ENCODE measurements around the gene FBXL13.
"Not testable (repeated sequence)": the region's sequence is repeated elsewhere in the genome, so short reads cannot be mapped to it uniquely, and the experiment has no call there.

The FBXL13 gene

DNA sequence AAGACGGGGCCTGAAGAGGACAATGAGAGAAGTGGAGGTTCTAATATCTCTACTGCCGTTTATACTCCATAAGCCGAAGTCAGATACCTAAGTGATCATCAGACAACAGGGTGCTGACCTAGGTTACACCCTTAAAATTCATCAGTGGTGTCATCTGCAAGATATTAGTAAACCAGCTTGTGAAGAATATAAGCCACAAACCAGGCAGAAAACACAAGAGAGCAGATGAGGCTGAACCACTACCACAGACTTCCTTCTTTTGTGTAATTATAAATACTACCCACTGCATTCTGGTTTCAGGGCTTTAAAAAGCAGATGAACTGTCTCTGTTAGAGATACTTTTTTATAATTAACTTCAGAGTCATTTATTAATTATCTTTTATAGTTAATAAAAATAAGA, 230.7 kb downstream of the FBXL13 start:
- DNase-seq: no peak

DNA sequence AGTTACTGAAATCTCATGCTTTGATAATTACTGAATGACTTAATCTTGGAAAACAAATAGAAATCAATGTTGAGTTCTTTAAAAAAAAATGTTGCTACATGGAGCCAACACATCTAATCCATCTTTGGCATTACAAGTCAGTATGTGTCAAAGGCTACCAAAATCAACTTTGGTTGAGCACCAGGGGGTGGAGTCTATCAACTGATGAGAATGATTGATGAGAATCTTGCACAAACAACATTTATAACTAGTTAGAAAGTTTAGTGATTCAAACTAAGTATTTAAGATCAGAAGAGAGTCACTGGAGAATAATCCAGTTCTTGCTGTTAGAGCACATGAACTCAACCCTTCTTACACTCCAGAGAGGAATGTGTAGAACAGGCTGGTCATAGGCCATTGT, 232.3 kb downstream of the FBXL13 start:
- no peak for DNase-seq

DNA sequence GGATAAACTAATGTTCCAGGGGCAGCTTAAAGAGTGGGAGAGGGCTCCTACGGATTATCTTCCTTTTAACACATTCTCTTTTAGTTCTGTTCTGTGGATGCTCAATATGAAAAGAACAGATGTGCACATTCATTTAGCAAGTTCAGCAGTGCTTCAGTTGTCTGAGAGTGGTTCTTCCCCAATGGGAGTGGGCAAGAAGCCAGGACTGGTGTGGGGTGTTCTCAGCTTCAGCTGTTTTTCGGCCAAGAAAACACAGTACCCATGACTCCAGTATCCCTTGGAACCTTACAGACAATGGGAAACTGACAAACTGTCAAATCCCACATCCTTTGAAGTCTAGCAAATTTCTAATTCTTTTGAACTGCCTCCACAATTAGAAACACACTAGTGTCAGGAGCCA, 233.3 kb downstream of the FBXL13 start:
- DNase-seq: no peak

DNA sequence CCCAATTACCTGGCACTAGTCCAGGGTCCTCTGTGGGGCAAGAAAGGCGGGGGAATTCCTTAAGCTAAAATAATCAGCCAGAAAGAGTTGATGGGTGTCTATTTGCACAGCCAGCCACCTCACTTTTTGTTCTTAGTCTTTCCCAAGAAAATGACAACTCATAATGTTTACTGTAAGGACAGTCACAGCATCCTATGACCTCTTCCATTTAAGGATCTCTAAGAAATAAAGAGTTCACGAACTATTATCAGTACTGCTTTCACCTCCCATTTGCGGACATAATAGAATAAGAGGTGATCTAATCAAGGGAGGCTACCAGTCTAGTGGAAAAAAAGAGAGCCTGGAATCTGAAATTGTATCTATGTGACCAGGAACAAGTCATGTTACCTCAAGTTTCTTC, 234.2 kb downstream of the FBXL13 start:
- no peak for DNase-seq

DNA sequence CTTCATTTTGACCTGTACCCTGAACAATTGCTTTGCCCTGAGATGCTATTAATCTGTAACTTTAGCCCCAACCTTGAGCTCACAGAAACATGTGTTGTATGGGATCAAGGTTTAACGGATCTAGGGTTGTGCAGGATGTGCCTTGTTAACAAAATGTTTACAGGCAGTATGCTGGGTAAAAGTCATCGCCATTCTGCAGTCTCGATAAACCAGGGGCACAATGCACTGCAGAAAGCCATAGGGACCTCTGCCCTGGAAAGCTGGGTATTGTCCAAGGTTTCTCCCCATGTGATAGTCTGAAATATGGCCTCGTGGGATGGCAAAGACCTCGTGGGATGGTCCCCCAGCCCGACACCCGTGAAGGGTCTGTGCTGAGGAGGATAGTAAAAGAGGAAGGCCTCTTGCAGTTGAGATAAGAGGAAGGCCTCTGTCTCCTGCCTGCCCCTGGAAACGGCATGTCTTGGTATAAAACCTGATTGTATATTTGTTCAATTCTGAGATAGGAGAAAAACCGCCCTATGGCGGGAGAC, 236.0 kb downstream of the FBXL13 start:
- not testable (repeated sequence) for DNase-seq

DNA sequence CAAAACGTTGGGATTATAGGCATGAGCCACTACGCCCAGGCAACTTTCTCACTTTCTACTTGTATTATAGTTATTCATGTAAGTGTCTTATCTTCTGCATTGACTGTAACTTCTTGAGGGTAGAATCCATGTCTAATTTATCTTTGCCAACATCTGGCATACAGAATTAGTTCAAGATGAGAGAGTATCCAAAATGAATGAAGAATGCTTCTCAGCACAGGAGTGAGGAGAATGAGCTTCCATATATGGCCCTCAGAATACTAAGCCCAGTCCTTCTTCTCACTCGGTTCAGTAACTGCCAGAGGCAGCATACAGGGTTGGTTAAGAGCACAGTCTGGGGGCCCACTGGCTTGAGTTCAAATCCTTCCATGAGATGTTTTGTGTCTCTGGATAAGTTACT, 236.8 kb downstream of the FBXL13 start:
- DNase-seq: no peak

DNA sequence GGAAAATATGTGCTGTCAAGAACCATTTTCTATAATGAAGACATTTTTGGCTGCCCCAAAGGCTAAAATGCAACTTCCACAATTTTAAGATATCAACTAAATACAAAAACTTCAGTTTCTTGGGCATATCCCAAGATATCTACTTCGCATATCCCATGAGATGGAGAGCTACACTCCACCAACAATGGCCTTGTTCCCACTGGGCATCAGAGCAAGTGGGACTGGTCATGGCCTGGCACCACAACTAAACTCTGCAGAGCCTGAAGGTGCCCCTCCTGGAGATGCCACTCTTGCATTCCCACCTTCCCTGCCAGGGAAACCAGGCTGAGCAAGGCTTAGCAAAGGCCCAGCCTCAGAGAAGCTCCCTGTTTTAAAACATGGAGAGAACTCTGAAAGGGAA, 237.6 kb downstream of the FBXL13 start:
- no peak for DNase-seq

DNA sequence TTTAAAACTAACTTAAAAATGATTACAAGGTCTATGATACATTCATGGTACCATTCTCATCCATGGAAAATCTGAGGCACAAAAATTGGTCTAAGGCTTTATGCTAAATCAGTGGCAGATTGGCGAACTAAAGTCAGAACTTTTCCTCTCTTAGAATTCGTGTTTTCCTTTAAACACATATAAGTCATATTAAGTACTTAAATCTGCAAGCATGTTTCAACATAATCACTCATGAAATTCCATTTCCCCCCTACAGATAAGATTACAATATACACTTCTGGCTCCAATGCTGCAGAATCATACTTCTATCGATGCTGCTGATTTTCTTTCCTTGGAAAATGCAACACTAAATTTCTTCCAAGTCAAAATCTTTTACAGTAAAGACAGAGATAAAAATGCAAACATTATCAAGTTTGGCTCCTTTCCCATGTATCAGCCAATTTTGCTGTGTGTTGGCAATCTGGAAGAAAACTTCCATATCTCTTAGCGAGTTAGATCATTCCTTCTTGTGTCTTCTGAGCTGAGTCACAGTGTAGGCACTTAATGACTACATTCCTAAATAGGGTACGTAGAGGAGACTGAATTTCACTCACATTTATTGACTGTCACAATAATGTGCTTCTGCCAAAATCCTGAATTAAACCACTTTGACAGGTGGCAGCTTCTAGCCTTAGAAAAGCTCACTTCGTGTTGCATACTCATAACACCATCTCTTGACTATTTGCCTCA, 238.2 kb downstream of the FBXL13 start:
- peak; percentile 93 for DNase-seq

DNA sequence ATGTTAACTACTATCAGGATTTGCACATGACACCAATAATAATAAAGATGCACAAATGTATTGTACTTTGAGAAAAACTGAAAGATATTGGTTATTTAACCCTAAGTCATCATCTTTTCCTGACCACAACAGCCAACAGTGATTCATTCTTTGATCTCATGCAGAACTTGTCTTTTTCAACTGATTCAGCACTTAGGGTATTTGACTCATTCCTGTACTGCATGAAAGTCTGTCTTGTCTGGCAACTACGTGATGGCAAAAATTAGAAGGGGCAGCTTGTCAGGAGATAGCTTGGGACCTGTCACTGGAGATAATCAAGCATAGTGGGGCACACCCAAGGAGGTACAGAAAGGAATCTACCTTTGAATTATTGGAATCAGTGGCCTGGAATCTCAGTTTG, 239.6 kb downstream of the FBXL13 start:
- DNase-seq: peak; percentile 88

DNA sequence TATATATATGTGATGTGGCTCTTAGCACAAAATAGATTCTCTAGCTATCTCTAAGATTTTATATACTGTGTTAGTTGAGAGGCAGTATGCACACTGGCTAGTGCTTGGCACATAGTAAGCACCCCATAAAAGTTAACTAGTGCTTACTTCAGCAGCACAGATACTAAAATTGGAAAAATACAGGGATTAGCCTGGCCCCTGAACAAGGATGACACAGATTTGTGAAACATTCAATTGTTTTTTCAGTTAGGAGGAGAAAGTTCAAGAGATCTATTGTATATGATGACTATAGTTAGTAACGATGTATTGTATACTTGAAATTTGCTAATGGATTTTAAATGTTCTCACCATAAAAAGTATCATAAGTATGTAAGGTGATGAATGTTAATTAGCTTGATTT, 240.1 kb downstream of the FBXL13 start:
- no peak for DNase-seq

DNA sequence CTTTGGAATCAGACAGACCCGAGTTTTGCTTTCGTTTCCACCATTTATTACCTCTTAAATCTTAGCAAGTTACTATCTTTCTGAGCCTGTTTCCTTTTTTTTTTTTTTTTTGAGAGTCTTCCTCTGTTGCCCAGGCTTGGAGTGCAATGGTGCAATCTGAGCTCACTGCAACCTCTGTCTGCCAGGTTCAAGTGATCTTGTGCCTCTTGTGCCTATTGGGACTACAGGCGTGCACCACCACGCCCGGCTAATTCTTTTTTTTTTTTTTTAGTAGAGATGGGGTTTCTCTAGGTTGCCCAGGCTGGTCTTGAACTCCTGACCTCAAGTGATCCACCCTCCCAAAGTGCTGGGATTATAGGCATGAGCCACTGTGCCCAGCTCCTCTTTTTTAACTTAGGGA, 241.3 kb downstream of the FBXL13 start:
- no peak for DNase-seq

DNA sequence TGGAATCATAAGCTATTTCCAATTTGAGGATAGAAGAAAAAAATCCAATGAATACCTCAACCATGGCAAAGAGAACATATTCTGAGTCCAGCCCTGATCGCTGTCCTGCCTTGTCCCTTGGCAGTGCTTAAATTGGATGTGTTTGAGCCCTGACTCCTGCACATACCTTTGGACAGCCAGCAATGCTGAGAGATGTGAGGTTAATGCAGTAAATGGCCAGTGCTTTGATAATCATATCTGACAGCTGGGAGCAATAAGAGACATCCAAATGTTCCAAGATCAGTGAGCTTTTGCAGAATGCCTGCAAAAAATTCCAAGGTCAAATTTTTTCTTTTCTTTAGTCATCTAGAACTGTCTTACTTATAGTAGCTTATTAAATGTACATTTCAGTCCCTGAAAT, 241.9 kb downstream of the FBXL13 start:
- DNase-seq: no peak

DNA sequence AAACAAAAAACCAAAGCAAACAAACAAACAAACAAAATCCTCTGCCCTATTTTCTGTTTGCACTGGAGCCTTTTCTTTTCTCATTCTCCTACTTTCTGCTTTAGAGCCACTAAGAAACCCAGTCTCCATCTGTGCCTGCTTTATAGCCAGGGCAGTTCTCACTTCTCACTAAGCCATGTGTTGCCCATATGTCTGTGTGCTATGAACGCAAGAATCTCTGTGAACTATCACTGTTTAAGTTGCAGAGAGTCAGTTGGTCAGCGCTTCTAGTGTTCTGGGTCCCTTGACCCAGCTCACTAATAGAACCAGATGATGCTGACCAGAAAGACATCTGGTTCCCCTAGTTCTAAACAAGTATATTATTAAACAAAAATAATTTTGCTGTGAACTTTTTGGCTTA, 244.4 kb downstream of the FBXL13 start:
- peak; percentile 22 for DNase-seq

DNA sequence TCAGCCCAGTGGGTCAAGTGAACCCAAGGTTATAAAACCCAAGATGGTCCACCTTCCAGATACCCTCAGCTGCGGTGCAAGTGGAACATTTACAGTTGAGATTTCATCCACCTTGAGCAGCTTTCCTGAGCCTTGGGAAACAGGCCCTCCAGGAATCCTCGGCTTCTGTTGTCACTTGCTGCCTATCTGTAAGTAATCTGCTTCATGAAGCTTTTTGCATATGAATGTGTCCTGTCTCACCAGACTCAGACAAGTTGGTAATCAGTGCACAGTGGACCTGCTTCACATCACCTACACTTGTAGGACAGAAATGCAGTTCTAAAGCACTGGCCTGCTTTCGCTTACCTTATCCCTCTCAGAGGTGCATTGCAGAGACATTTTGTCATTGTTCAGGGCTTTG, 245.5 kb downstream of the FBXL13 start:
- DNase-seq: no peak

DNA sequence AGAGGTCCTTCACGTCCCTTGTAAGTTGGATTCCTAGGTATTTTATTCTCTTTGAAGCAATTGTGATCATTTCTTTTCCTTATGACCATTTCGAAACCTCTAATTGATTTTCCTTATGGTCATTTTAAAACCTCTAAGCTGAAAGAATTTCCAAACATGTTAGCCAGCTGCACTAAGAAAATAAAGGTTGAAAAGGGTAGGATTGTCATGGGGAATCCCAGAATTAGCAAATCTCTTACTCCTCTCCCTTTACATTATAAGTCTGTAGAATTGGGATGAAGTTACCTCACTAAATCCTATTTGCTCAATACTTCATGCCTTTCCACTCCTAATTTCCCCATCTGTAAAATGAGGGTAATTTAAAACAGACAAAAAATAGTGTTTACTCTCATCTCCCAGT, 246.3 kb downstream of the FBXL13 start:
- DNase-seq: no peak

DNA sequence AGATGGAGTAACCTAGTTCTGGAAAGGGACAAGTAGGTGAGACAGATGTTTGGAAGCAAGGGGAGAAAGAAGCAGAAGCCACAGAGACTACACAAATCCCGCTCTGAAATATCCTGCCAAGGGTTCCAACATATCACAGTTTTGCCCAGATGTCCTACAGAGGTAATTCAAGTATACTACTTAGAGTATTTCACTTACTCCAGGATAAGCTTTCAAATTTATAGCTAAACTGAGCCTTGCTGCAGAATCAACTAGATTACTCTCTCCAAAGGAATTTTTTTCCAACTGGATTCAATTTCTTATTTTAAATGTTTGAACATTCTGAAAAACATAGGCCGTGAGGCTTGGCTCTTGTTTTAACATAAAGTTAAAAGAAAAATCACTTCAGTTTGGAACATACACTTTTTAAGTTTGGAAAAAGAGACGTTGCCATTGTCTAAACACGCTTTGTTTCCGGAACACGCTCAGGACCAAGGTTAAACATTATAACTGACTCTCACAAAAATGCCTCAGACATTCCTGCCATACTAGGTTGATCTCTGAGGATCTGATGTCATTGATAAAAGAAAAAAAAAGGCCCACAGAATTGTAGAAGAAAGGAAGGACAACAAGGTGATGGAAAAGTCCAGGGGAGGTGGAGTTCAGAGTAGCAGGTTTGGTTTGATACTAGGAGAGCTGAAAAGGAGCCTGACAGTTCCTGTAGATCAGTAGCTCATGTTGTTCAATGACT, 251.0 kb downstream of the FBXL13 start:
- peak; percentile 28 for DNase-seq

DNA sequence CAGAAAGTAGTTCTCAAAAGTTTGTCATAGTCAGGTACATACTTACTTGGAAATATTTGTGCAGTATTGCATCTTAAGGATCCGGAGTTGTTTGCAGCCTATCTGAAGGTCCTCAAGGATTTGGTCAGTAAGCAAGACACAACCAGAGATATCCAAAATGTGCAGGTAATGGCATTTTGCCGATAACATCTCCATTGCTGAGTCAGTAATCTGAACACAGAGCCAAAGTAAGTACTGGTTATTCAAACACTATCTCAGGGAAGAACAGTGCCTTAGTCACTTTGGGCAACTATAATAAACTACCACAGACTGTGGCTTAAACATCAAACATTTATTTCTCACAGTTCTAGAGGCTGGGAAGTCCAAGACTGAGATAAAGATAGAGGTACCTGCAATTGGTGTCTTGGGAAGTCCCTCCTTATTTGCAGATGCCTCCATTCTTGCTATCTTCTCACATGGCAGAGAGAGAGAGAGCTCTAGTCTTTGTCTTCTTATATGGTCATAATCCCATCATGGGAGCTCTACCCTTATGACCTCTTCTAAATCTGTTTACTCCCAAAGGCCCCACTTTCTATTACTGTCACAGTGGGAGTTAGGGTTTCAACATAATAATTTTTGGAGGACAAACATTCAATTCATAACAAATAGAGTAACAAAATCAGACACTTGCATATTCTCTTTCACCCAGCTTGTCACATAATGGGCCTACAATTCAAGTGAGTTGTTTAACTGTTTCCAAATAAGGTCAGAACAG, 252.4 kb downstream of the FBXL13 start:
- no peak for DNase-seq

DNA sequence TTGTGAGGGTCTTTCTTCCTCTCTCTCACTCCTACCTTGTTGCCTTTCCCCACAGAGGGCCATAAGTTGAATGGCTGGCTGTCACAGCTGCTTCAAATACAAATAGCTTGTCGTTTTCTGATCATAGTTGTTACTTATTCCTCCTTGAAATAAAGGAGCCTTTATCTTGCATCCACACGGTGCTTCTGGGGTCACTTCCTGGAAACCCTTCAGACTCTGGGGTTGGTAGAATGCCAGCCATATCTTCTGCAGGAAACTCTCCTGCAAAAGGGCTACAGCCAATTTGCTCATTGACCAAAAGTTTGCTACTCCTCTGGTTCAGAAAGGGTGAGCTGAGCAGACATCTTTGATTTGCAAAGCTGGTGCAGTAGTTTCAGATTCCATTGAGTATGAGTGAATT, 255.4 kb downstream of the FBXL13 start:
- no peak for DNase-seq

DNA sequence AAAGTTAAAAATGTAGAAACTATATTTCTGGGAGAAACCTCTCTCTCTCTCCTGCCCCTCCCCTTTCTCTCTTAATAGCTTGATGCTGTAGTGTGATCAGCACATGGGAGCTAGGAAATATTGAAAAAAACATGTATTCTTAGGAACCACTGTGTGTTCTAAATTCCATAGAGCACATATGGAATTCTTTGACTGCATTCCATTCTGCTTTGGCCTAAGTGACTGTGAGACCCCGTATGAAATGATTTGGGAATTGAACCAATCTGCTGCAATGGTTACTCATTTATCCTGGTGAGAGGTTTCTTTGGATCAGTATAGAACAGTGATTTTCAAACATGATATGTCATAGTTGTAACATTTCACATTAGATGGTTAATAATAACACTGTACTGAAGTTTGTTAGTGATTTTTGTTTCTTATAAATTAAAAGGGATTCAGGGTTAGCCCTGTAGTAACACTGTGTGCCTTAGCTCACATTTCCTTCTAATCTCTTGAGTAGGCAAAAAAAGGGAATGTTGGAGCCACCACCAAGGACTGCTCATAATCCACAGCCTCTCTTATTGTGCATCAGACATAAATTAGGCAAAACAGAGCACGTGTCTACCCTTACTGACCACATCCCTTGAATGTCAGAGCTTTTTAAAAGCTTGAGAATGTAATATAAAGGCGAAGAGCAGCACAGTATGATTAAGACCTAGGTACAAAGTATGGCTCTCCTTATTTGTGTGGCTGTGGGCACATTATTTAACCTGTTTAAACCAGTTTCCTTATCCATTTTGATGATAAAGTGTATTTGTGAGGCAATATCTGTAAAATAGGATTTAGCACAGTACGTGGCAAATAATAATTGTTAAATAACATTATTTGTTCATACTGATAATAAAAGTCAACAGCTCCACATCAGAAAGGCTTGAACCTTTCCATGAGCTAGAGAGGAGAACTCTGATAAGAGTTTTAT, 256.7 kb downstream of the FBXL13 start:
- DNase-seq: peak; percentile 54

DNA sequence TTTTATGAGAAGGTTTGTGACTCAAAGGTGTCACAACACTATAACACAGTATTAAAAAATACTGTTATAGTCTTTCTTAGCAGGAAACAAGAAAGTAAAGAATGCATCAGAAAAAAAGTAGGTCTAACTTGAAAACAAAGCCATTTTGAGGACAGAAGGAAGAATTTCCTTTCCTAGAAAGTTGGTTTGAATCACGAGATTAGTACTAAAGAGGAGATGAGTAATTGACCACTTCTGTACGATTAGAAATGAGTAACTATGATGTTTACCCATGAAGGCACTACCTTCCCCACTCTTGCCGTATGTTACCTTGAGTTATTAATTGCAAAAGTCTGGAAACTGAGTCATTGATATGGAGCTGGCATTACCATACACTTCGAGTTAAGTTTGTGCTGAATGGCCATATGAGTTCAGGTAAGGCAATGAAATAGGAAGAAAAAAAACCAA, 260.5 kb downstream of the FBXL13 start:
- peak; percentile 61 for DNase-seq

DNA sequence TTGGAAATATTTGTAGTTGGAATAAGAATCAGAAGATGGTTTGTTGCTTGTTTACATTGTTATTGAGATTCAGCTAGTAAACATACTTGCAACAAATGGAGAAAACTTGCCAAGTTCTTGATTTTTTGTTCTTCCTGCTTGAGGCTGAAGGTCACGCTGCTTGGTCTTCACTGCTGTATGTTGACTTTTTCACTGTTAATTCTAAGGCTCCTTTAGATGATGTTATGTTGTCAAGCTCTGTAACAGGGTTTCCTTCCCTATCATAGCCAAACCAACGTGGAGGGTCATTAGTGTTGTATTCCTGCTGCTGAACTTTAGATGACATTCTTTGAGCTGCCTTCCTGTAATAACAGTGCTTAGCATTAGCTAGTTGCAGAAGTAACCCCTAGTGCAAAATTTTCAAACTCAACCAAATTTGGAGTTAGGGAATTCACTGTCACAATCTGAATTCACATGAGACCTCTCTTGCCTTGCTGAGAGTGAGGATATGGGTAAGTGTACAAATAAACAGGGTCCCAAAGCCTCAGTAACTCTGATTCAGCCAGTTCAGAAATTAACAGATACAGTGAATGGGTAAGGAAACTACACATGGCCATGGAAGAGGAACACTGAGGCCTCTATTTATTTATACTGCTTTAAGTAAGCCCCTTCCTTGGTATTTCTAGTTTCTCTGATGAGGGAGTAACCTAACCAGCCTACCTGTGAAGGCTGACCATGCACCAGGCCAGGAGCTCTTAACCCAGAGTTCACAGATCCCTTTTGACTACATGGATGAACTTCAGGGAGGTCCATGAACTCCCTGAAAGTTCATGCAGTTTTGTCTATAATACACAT, 261.2 kb downstream of the FBXL13 start:
- no peak for DNase-seq
